H1 (cell line): ENCODE results near the gene TACC2. TPM values are rescaled to one million over a fixed set of nuclear protein-coding genes. Genes with fewer than 3 reads are reported as not detected.
A peak's percentile ranks its signal among the peaks of the same experiment; 100 is the strongest.

Source experiments
- CTCF ChIA-PET: fragments of 300-600 bp; sonication (Branson Sonifier 250); formaldehyde crosslinking; loops from one replicate; lab custom pipeline; 2021; ENCODE audit not compliant: partially characterized antibody; lab: Charles Lee
- POLR2A ChIA-PET: fragments of 300-600 bp; sonication (Branson Sonifier 250); formaldehyde crosslinking; loops from one replicate; lab custom pipeline; 2021; ENCODE audit warnings: inconsistent platforms; ENCODE audit not compliant: partially characterized antibody; lab: Charles Lee
- DNase-seq, 2 experiments: peaks; one replicate each; pipeline versions ENCODE4 v3.0.0 to v3.0.0-alpha.2; 2010 to 2022; ENCODE audit warnings: low spot score in 2 of 2, low read depth in 1 of 2, mixed read lengths in 1 of 2
- FAIRE-seq: peaks from 2 replicates; lab custom pipeline; 2011; peaks lifted over from hg19 to GRCh38; lab: Jason Lieb, UNC
- H2AFZ ChIP-seq: 2 replicates; pipeline ENCODE4 v1.8.1; 2012; ENCODE audit warnings: low read length, inconsistent platforms
- H2AK5ac ChIP-seq: 2 replicates; pipeline ENCODE4 v1.6.1; 2013; ENCODE audit warnings: low read depth, low read length
- H2BK120ac ChIP-seq: replicated peaks from 2 replicates; pipeline ENCODE3; 2013; ENCODE audit warnings: low read depth, low read length, inconsistent platforms
- H2BK12ac ChIP-seq: 2 replicates; pipeline ENCODE4 v1.6.1; 2013; ENCODE audit warnings: low read depth, low read length
- H2BK15ac ChIP-seq: 2 replicates; pipeline ENCODE4 v1.6.1; 2013; ENCODE audit warnings: low read length
- H2BK20ac ChIP-seq: 2 replicates; pipeline ENCODE4 v1.6.1; 2013; ENCODE audit warnings: low read length
- H2BK5ac ChIP-seq: 2 replicates; pipeline ENCODE4 v1.6.1; 2013; ENCODE audit warnings: low read depth, low read length
- H3K14ac ChIP-seq: 2 replicates; pipeline ENCODE4 v1.6.1; 2013; ENCODE audit warnings: inconsistent platforms; ENCODE audit not compliant: insufficient read length
- H3K18ac ChIP-seq: 2 replicates; pipeline ENCODE4 v1.6.1; 2013; ENCODE audit warnings: low read length; ENCODE audit errors: extremely low read depth
- H3K23ac ChIP-seq: 2 replicates; pipeline ENCODE4 v1.6.1; 2013; ENCODE audit warnings: inconsistent platforms; ENCODE audit not compliant: insufficient read length
- H3K23me2 ChIP-seq: 2 replicates; pipeline ENCODE4 v1.6.1; 2013; ENCODE audit warnings: low read depth, low read length
- H3K27ac ChIP-seq: 2 replicates; pipeline ENCODE4 v1.6.1; 2011; ENCODE audit warnings: low read depth, low read length, inconsistent platforms
- H3K27me3 ChIP-seq, 4 experiments: replicated peaks in 1 of 4; 1 replicate in 1 of 4; 2 replicates in 3 of 4; pipeline versions ENCODE4 v1.6.1 to v1.8.1; 2011 to 2013; ENCODE audit warnings: low read length in 3 of 4, mild to moderate bottlenecking in 3 of 4, inconsistent platforms in 2 of 4, mixed read lengths in 2 of 4, moderate library complexity in 1 of 4; ENCODE audit not compliant: control insufficient read depth in 3 of 4, insufficient read depth in 3 of 4; ENCODE audit errors: extremely low read depth in 1 of 4
- H3K36me3 ChIP-seq, 4 experiments: 2 replicates each; pipeline versions ENCODE4 v1.6.1 to v1.8.1; 2011 to 2013; ENCODE audit warnings: mild to moderate bottlenecking in 4 of 4, low read length in 3 of 4, moderate library complexity in 2 of 4, control low read depth in 1 of 4, inconsistent platforms in 1 of 4; ENCODE audit not compliant: insufficient read depth in 4 of 4, control insufficient read depth in 2 of 4
- H3K4ac ChIP-seq: replicated peaks from 2 replicates; pipeline ENCODE3; 2013; ENCODE audit warnings: low read length, low read depth, mixed read lengths, inconsistent platforms; ENCODE audit not compliant: insufficient read length
- H3K4me1 ChIP-seq, 4 experiments: replicated peaks in 1 of 4; 1 replicate in 1 of 4; 2 replicates in 3 of 4; pipeline versions ENCODE4 v1.6.1 to v1.8.1; 2011 to 2013; ENCODE audit warnings: low read length in 3 of 4, inconsistent platforms in 2 of 4, mixed read lengths in 1 of 4; ENCODE audit not compliant: insufficient read depth in 4 of 4, control insufficient read depth in 3 of 4
- H3K4me2 ChIP-seq, 2 experiments: 2 replicates each; pipeline versions ENCODE4 v1.6.1 to v1.8.1; 2011 to 2013; ENCODE audit warnings: low read depth in 2 of 2, low read length in 2 of 2, control low read depth in 1 of 2, inconsistent platforms in 1 of 2, mild to moderate bottlenecking in 1 of 2; ENCODE audit not compliant: insufficient read depth in 1 of 2
- H3K4me3 ChIP-seq, 4 experiments: fragments of 200-600, 300-600 bp in 1 of 4; sonication (generic), shearing (Covaris generic), sonication (Bioruptor Twin) in 1 of 4; 2 replicates each; pipeline versions ENCODE4 v1.5.1 to v1.8.1; 2011 to 2016; ENCODE audit warnings: low read length in 4 of 4, low read depth in 3 of 4, control low read depth in 2 of 4, inconsistent platforms in 2 of 4, mild to moderate bottlenecking in 2 of 4, mixed read lengths in 1 of 4, moderate library complexity in 1 of 4; ENCODE audit not compliant: insufficient read depth in 2 of 4; ENCODE audit errors: extremely low read depth in 1 of 4
- H3K56ac ChIP-seq: replicated peaks from 2 replicates; pipeline ENCODE3; 2013; ENCODE audit warnings: low read depth, mild to moderate bottlenecking, mixed read lengths, low read length, inconsistent platforms; ENCODE audit not compliant: insufficient read length
- H3K79me1 ChIP-seq: 2 replicates; pipeline ENCODE4 v1.6.1; 2013; ENCODE audit warnings: low read depth, low read length, control low read depth
- H3K79me2 ChIP-seq, 2 experiments: 2 replicates each; pipeline versions ENCODE4 v1.6.1 to v1.8.1; 2012 to 2013; ENCODE audit warnings: low read length in 2 of 2, mild to moderate bottlenecking in 2 of 2, inconsistent platforms in 1 of 2; ENCODE audit not compliant: insufficient read depth in 2 of 2, control insufficient read depth in 1 of 2
- H3K9ac ChIP-seq, 4 experiments: replicated peaks in 1 of 4; 1 replicate in 1 of 4; 2 replicates in 3 of 4; pipeline versions ENCODE4 v1.6.1 to v1.8.1; 2011 to 2013; ENCODE audit warnings: low read depth in 3 of 4, low read length in 3 of 4, control low read depth in 2 of 4, mild to moderate bottlenecking in 2 of 4, moderate library complexity in 2 of 4, inconsistent platforms in 1 of 4; ENCODE audit errors: extremely low read depth in 1 of 4
- H3K9me3 ChIP-seq, 2 experiments: 2 replicates each; pipeline versions ENCODE4 v1.6.1 to v1.8.1; 2012 to 2013; ENCODE audit warnings: mild to moderate bottlenecking in 2 of 2, moderate library complexity in 2 of 2, control low read depth in 1 of 2, inconsistent platforms in 1 of 2, low read depth in 1 of 2, low read length in 1 of 2, mixed read lengths in 1 of 2; ENCODE audit not compliant: insufficient read depth in 2 of 2
- H4K20me1 ChIP-seq, 2 experiments: replicated peaks in 1 of 2; 2 replicates each; pipeline versions ENCODE3 to v1.8.1; 2011 to 2013; ENCODE audit warnings: inconsistent platforms in 2 of 2, low read length in 2 of 2, mild to moderate bottlenecking in 1 of 2; ENCODE audit not compliant: insufficient read depth in 2 of 2, control insufficient read depth in 1 of 2
- H4K5ac ChIP-seq: 2 replicates; pipeline ENCODE4 v1.6.1; 2013; ENCODE audit warnings: low read length, low read depth, mixed read lengths, inconsistent platforms; ENCODE audit not compliant: insufficient read length
- H4K8ac ChIP-seq: 2 replicates; pipeline ENCODE4 v1.8.0; 2013; ENCODE audit warnings: mild to moderate bottlenecking, moderate library complexity, low read length, inconsistent platforms; ENCODE audit not compliant: insufficient read depth; ENCODE audit errors: extremely low read depth
- H4K91ac ChIP-seq: replicated peaks from 2 replicates; pipeline ENCODE3; 2013; ENCODE audit warnings: low read length, mixed read lengths, inconsistent platforms; ENCODE audit not compliant: insufficient read length
- JUN ChIP-seq: IDR thresholded peaks from 2 replicates; pipeline ENCODE4 v1.6.1; 2011; ENCODE audit warnings: low read depth, mild to moderate bottlenecking, improper control_type of control experiment, low read length
- JUND ChIP-seq: IDR thresholded peaks from 2 replicates; pipeline ENCODE4 v1.6.1; 2011; ENCODE audit warnings: mild to moderate bottlenecking, improper control_type of control experiment, low read length
- TCF12 ChIP-seq: IDR thresholded peaks from 2 replicates; pipeline ENCODE4 v1.6.1; 2011; ENCODE audit warnings: low read depth, mild to moderate bottlenecking, low read length
- WGBS, 2 experiments: shearing (Covaris generic) in 1 of 2; methylation state at CpG; one replicate each; pipeline versions ENCODE4 v1.1.6 to v1.1.7; 2013 to 2015; ENCODE audit warnings: low lambda C conversion rate in 2 of 2, mixed read lengths in 2 of 2, inconsistent platforms in 1 of 2, low coverage in 1 of 2, missing lambda C conversion rate in 1 of 2; ENCODE audit not compliant: insufficient replicate concordance in 2 of 2, insufficient coverage in 1 of 2, insufficient read length in 1 of 2; ENCODE audit errors: extremely low coverage in 1 of 2, missing lambda C conversion rate in 1 of 2; 5-methylcytosine and 5-hydroxymethylcytosine counted together
- polyA plus RNA-seq, 7 experiments: library from polyadenylated mRNA; depleted of rRNA in 3 of 7; stranded (reverse) in 5 of 7; unstranded in 2 of 7; fragments of >200 nt in 5 of 7; fragments of 200-250 nt in 2 of 7; gene quantifications; 1 replicate in 5 of 7; 2 replicates in 1 of 7; 4 replicates in 1 of 7; pipeline versions ENCODE4 v1.2.1 to v1.2.3, GENCODE V29; 2011 to 2013; ENCODE audit warnings: missing spikeins in 2 of 7, mixed read lengths in 2 of 7
- total RNA-seq: library from RNA; stranded (reverse); fragmentation: NEBNext Ultra II Directional; extraction: Animal tissue kit (Norgen Biotek cat#: 25700); gene quantifications from 2 replicates; pipeline ENCODE4 v1.2.1, GENCODE V29; 2021

TACC2 gene
- total and polyA plus RNA-seq, 2 of the 8 experiments (the other 6 are each of a cell fraction or from before 2014, with no cell fraction given) = 21.2 to 46.6 TPM

GRCh38 chr10:122121059-122121458 is 132.1 kb downstream of the TACC2 start:
- no peaks in the 10 kb centered on the region for H3K36me3 ChIP-seq
- 89% methylated on average over 5 of the region's 5 CpGs; no CpG with 5 or more reads in 1 of the 2 experiments for WGBS, 2 experiments
- H3K14ac ChIP-seq = no peak overlapping the region
- no peak overlapping the region for H4K8ac ChIP-seq
- H3K18ac ChIP-seq = no peak overlapping the region
- H3K23me2 ChIP-seq = no peaks in the 10 kb centered on the region
- H3K23ac ChIP-seq = no peak overlapping the region
- peaks cover 0 to 54% of the 10 kb centered on the region in 2 experiments; a peak in 2 of 4 replicates for H3K79me2 ChIP-seq
- no peak overlapping the region for H3K4me3 ChIP-seq
- ChIA-PET CTCF (interaction anchor here (0.6 to 2.6 kb wide), 3 partner anchors 19 to 49 kb away, joined by 5 to 8 read pairs (median 7); no protein-coding TSS in a partner anchor), POLR2A (no interaction called here)
- H2AK5ac ChIP-seq = no peak overlapping the region
- DNase-seq (no peak), FAIRE-seq (no peak)
- H3K9ac ChIP-seq = no peak overlapping the region
- H3K79me1 ChIP-seq = peaks cover 5% of the 10 kb centered on the region
- no peak overlapping the region for H3K4me2 ChIP-seq
- no peak overlapping the region for H3K56ac ChIP-seq
- H3K9me3 ChIP-seq = no peaks in the 10 kb centered on the region
- peak overlapping the region; percentile 56; the same call in 1 of the 2 replicates for H2BK5ac ChIP-seq
- H3K4me1 ChIP-seq = peaks cover 0 to 13% (median 5%) of the 10 kb centered on the region in 4 experiments; a peak in 4 of 7 replicates
- H2BK120ac ChIP-seq = no peak overlapping the region
- H2AFZ ChIP-seq = no peak overlapping the region
- TF ChIP-seq TCF12 (no peak), JUN (no peak), JUND (no peak)
- no peaks in the 10 kb centered on the region for H3K27me3 ChIP-seq
- H4K91ac ChIP-seq = no peak overlapping the region
- peaks cover 4 to 6% of the 10 kb centered on the region in 2 experiments for H4K20me1 ChIP-seq
- H3K27ac ChIP-seq = no peak overlapping the region
- H2BK12ac ChIP-seq = no peak overlapping the region
- no peak overlapping the region for H3K4ac ChIP-seq
- no peak overlapping the region for H4K5ac ChIP-seq
- 0 out of 2 replicates have a peak overlapping the region, but pooled peaks have one; percentile 13 for H2BK20ac ChIP-seq
- H2BK15ac ChIP-seq = 0 out of 2 replicates have a peak overlapping the region, but pooled peaks have one; percentile 31
